Mucosa of gallbladder (tissue), 1 donor: ENCODE data around the gene TEX35. TPM values are rescaled to one million over a fixed set of nuclear protein-coding genes. Genes with fewer than 3 reads are reported as not detected.
"Not testable (repeated sequence)": the region's sequence is repeated elsewhere in the genome, so short reads cannot be mapped to it uniquely, and the experiment has no call there.

ENCODE experiments used
- DNase-seq: peaks from one replicate; pipeline ENCODE4 v3.0.0-alpha.2; 2020; ENCODE audit warnings: low spot score
- total RNA-seq: library from RNA; stranded (reverse); gene quantifications from one replicate; pipeline ENCODE4 v1.2.1, GENCODE V29; 2021
- donor health status: DM: no; HTN: no; CAD: no.

TEX35 gene
- total RNA-seq, 1 donor from 2014 or later: not detected

DNA sequence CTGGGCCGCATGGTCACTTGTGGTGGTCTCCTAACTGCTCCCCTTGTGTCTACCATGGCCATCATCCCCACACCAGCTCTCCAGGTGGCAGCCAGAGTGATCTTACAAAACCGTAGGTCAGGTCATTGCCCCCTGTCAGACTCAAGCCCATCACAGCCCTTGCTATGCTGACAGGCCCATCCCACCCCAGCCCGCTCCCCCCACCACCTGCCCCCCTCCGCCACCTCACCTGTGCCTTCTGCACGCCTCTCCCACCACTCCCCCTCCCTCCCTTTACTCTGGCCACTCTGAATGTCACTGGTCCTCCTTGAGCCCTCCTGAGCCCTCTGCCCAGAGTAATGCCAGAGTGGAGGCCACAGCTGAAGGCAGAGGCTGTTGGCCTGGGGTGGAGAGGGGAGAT lies 28.5 kb downstream of the TEX35 start:
- no peak for DNase-seq

DNA sequence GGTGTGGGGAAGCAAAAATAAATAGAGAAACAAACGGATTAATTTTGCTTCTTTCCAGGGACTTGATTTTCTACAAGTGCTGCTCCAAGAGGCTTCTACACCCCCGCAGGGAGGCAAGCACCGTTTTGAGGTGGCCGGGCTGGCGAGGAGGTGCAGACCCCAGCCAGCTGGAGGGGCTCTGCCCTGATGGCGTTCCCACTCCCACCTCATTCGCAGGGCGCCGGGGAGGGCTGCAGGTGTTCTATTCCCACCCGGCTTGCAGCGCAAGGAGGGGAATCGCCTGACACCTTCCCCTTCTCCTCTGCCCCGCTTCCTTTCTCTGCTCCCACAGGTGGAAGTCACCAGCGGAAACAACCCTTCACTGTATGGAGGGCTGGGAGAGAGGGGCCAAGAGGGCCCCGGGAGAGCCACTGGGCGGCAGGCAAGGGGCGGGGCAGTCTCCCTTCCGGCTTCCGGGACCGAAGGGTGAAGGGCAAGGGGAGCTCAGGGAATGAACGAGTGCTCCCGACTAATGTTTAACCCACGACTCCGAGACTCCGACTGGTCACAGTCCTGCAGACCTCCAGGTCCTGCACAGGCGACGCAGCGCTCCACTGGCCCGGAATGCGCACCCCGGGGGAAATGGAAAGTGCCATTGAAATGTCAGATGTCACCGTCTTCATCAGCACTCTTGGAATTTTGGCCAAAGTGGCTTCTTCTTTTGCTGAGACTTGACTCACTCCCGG lies 29.1 kb downstream of the TEX35 start:
- peak; percentile 60 for DNase-seq

DNA sequence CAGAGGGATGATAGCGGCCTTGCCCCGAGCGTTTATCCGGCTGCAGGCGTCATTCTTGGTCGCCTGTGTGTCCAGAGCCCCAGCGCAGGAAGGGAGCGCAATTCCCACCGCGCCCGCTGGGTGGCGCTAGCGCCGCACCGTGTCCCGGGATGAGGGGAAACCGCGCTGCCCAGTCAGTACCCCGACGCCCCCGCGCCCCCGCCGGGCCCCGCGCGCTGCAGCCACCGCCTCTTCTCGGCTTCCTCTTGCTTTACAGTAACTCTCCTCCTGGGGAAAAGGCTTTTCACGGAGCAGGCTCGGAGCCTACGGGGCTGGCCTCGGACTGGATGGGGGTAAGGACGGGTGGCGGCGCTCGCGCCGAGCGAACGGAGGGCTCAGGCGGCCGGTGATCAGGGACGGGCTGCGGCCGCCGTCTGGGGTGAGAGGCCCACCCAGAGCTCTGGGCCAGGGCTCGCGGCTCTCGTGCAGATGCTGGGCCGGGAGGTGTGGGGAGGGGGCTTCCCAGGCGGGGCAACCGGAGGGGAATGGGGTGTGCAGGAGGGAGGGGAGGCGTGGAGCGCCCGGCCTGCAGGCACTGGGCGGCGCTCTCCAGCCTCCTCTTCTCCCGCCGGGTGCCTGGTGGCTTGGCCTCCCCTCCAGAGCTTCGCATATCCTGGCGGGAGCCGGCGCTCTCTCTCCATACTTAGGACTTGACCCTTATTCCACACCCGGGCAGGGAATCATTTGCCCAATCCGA lies 29.8 kb downstream of the TEX35 start:
- DNase-seq: peak; percentile 91

GRCh38 chr1:178543290-178543607 lies 30.3 kb downstream of the TEX35 start:
- no peak for DNase-seq

- no peak for DNase-seq
Measured at GRCh38 chr1:178544531-178544930, 31.6 kb downstream of the TEX35 start.

- DNase-seq: no peak
Measured at GRCh38 chr1:178548108-178548507, 35.2 kb downstream of the TEX35 start.

DNA sequence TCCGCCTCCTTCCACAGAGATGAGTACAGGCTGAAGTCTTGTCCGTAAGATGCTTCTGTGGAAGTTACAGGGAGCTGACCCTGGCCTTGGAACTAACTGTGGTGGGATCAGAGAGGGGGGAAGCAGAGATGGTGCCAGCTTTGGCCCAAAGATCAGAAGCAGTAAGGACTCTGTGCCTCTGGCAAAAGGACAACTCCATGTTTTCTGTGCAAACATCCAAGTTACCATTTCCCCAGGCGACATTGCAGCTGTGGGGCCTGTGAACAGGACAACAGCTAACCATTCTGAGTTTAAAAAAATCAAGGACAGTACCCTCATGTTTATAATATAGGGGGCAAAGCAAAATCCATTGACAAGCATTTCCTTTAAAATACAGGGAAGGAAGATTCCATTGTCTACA lies 38.4 kb downstream of the TEX35 start:
- DNase-seq: no peak

- DNase-seq: no peak
Measured at GRCh38 chr1:178551940-178552339, 39.0 kb downstream of the TEX35 start.

DNA sequence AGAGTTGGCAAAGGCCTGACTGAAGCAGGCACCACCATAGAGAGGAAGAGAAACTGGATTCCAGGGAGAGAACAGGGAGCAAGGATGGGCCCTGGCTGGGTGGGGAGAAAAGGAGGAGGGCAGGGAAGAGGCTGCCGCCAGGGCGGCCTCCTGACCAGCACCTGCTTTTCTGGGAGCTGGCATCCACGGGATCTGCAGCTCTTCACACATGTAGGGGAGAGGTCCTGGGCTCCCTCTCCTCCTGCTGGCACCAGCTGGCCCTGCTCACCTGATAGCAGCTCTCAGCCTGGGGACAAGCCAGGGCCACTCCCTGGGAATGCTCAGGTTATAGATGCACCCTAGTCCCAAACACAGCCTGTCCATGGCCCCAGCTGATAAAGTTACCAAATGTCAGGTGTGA lies 39.9 kb downstream of the TEX35 start:
- DNase-seq: no peak

- DNase-seq: not testable (repeated sequence)
Measured at GRCh38 chr1:178554351-178554750, 41.4 kb downstream of the TEX35 start.

DNA sequence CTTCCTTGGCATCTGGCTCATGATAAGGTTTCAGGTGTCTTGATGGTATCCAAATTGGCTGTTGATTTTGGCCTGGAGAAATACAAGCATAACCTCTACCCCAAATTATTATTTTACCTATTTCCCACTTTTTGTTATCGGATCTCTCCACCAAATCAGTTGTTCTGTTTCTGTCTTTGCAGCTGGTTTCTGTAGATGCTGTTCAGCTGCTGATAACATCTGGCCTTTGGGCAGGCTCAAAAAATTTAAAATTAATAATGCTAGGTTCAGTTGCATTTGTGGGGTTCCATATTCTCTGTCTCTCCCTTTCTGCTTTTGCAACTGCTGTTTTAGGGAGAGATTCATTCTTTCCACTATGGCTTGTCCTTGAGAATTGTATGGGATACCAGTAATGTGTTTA lies 42.7 kb downstream of the TEX35 start:
- DNase-seq: not testable (repeated sequence)

DNA sequence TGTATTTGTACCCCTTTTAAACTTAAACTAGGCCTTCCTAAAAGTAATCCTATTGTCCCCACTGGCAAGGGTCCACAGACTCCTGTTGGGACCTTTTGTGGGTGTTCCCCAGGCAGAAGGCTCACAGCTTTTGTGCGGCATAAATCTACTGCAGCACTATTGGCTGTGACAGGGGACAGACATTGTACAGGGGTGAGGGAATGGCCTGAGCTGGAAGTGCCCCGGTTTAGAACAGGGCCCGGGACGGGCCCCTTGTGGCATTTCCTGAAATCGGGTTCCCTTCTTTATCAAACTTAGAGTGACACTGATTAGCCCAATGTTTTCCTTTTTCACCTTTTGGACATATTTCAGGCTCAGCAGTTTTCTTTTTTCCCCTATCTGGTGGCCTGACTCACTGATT lies 45.9 kb downstream of the TEX35 start:
- DNase-seq: not testable (repeated sequence)

GRCh38 chr1:178560871-178561376 lies 48.0 kb downstream of the TEX35 start:
- DNase-seq: no peak

- no peak for DNase-seq
Measured at GRCh38 chr1:178563099-178563820, 50.4 kb downstream of the TEX35 start.

GRCh38 chr1:178564086-178564782 lies 51.3 kb downstream of the TEX35 start:
- no peak for DNase-seq

DNA sequence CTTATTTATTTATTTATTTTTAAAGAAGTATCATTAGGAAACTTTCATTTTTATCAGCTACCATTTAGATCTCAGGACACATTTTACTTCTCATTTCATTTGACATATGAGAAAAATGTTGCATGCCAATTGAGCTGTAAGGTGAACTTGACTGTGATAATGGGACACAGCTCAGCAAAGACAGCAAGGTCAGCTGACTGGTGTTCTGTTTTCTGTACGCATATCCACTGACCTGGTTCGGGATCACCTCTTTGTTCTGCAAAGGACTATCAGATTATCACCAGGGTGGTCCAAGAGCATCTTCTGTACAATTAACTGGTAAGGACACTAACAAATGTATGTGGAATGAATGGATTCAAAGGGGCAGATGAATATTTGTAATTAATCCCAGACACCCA lies 51.9 kb downstream of the TEX35 start:
- no peak for DNase-seq

DNA sequence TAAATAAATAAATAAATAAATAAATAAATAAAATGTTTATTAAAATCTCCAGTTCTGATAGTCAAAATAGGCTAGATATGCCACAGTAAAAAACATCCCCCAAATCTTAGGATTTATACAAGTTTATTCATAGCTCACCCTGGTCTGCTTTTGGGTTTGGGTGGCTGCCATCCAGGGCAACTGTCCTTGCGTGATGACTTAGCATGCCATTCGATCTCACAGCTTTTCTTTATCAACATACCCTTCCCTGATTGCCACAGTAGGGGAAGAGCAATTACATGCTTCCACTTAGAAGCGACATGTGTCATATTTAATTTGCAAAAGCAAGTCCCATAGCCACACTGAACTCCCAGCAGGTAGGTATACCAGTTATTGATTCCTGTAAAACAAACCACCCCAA lies 52.7 kb downstream of the TEX35 start:
- DNase-seq: no peak

DNA sequence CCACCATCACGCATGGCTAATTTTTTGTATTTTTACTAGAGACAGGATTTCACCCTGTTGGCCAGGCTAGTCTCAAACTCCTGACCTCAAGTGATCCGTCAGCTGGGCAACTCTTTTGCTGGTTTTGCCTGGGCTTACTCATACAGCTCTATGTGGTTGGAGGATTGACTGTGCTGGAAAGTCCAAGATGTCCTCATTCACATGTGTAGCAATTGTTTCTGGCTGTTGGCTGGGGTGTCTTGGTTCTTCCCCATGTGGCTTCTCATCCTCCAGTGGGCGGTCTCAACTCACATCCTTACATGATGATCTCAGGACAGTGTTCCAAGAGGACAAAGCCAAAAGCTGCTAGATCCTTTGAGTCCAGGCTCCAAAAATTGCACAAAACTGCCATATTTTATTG lies 53.3 kb downstream of the TEX35 start:
- no peak for DNase-seq

DNA sequence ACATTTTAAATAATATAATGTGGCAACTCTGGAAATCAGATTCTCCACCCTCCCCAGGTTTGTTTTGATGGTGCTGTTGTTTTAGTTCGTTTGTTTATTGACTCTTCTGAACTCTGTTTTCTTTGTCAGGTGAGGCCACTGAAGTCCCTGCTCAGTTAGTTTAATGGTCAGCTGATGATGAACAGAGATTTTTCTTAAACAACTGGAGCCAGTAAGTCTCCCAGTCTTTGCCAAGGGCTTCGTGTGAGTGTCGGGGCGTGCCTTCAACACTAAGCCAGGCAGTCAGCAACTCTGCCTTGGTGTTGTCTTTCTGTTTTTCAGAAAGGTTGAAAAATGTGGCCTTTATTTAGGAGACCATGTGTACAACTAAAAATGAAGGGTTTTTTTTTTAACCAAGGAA lies 58.9 kb downstream of the TEX35 start:
- DNase-seq: no peak
